IPS DF 6.9 (cell line): ENCODE measurements around the gene INPP4B.
"Not testable (repeated sequence)": the region's sequence is repeated elsewhere in the genome, so short reads cannot be mapped to it uniquely, and the experiment has no call there.

ENCODE experiments used
- DNase-seq: peaks from one replicate; pipeline ENCODE4 v3.0.0-alpha.2; 2013; ENCODE audit warnings: low read depth, low spot score
- H3K27ac ChIP-seq: one replicate; pipeline ENCODE4 v1.5.1; 2013; ENCODE audit warnings: low read length, control low read depth
- H3K27me3 ChIP-seq: 2 replicates; pipeline ENCODE4 v1.6.1; 2013; ENCODE audit warnings: mild to moderate bottlenecking, low read length; ENCODE audit not compliant: control insufficient read depth, insufficient read depth
- H3K36me3 ChIP-seq: 2 replicates; pipeline ENCODE4 v1.6.1; 2013; ENCODE audit warnings: low read length; ENCODE audit not compliant: control insufficient read depth, insufficient read depth
- H3K4me1 ChIP-seq: 2 replicates; pipeline ENCODE4 v1.6.1; 2013; ENCODE audit warnings: low read length; ENCODE audit not compliant: control insufficient read depth, insufficient read depth
- H3K4me3 ChIP-seq: 2 replicates; pipeline ENCODE4 v1.5.1; 2013; ENCODE audit warnings: mild to moderate bottlenecking, low read length
- H3K9me3 ChIP-seq: 2 replicates; pipeline ENCODE4 v1.6.1; 2013; ENCODE audit warnings: low read length, inconsistent platforms; ENCODE audit not compliant: control insufficient read depth, insufficient read depth
- WGBS: extraction: QIAGEN DNeasy Blood & Tissue Kit; methylation state at CpG from one replicate; pipeline ENCODE4 v1.1.7; 2013; ENCODE audit warnings: mixed read lengths, missing lambda C conversion rate; ENCODE audit not compliant: insufficient read length, insufficient coverage; 5-methylcytosine and 5-hydroxymethylcytosine counted together

The INPP4B gene

DNA sequence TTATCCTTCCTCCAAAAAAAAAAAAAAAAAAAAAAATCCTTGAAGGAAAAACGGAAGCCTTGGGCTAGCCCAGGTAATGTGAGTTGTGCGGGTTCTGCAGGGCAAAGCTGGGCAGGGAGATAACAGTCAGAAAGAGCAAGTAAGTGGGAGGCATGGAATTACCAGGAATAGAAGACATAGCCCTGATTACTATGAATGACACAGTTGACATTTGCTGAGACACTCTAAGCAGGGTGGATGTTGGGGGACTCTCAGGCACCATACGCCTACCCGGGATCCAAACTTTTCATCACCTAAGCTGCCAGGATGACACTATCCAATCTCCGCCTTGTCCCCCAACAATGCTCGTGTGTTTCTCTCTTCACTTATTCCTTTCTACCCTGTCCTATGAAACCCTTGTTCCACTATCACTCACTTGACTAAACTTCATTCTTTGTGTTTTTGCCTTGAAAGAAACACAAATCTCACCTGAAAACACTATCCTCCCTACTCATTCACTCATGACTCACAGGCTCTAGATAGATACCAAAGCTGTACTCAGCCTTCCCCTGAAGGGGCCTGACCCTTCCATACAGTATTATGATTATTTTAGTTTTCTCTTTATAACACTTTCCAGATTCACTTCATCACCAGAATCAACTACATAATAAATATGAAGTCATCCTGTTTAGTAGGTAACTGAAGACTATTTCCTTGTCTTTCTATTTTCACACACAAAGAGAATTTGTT, 158.4 kb downstream of the INPP4B start:
- Histone ChIP-seq H3K4me1 (no peaks in the 10 kb centered on the region), H3K27ac (no peak overlapping the region), H3K9me3 (no peaks in the 10 kb centered on the region), H3K27me3 (no peaks in the 10 kb centered on the region), H3K36me3 (no peaks in the 10 kb centered on the region), H3K4me3 (no peak overlapping the region)
- no CpG with 5 or more reads among the region's 6 CpGs for WGBS
- no peak for DNase-seq

DNA sequence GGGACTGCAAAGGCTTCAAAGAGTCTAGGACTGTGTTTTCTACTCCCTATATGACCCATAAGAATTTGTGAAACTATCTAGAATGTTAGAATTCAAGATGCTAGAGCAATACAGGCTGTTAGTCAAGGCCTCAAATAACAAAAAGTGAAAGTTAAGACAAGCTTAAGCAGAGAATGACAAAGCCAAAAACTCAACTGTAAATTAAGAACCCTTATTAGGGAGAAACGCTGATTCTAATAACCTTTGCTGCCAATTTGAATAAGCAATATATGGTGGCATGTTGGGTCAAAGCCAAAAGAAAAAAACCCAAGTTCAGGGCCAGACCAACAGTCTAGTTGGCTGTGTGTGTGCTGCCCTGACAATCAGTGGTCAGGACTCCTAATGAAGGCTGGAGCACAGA, 160.0 kb downstream of the INPP4B start:
- H3K9me3 ChIP-seq = no peaks in the 10 kb centered on the region
- H3K4me1 ChIP-seq = no peaks in the 10 kb centered on the region
- no peak overlapping the region for H3K4me3 ChIP-seq
- no peak for DNase-seq
- WGBS = no CpG with 5 or more reads among the region's 1 CpG
- H3K27ac ChIP-seq = no peak overlapping the region
- H3K36me3 ChIP-seq = no peaks in the 10 kb centered on the region
- no peaks in the 10 kb centered on the region for H3K27me3 ChIP-seq

GRCh38 chr4:142683997-142684396, 162.1 kb downstream of the INPP4B start:
- no peak for DNase-seq
- H3K4me3 ChIP-seq = no peak overlapping the region
- H3K27ac ChIP-seq = no peak overlapping the region
- no peaks in the 10 kb centered on the region for H3K4me1 ChIP-seq
- no CpG with 5 or more reads among the region's 3 CpGs for WGBS
- no peaks in the 10 kb centered on the region for H3K27me3 ChIP-seq
- H3K36me3 ChIP-seq = no peaks in the 10 kb centered on the region
- H3K9me3 ChIP-seq = no peaks in the 10 kb centered on the region

- Histone ChIP-seq H3K9me3 (no peaks in the 10 kb centered on the region), H3K4me3 (no peak overlapping the region), H3K36me3 (no peaks in the 10 kb centered on the region), H3K27me3 (no peaks in the 10 kb centered on the region), H3K4me1 (no peaks in the 10 kb centered on the region), H3K27ac (no peak overlapping the region)
- no CpG with 5 or more reads among the region's 2 CpGs for WGBS
- no peak for DNase-seq
Measured at GRCh38 chr4:142683503-142683902, 162.6 kb downstream of the INPP4B start.

- H3K4me3 ChIP-seq = no peak overlapping the region
- H3K36me3 ChIP-seq = no peaks in the 10 kb centered on the region
- H3K27me3 ChIP-seq = no peaks in the 10 kb centered on the region
- H3K4me1 ChIP-seq = no peaks in the 10 kb centered on the region
- no peak overlapping the region for H3K27ac ChIP-seq
- WGBS = no CpG with 5 or more reads among the region's 2 CpGs
- DNase-seq = no peak
- H3K9me3 ChIP-seq = no peaks in the 10 kb centered on the region
Measured at GRCh38 chr4:142671516-142671915, 174.6 kb downstream of the INPP4B start.

GRCh38 chr4:142663828-142664227, 182.3 kb downstream of the INPP4B start:
- no peak overlapping the region for H3K4me3 ChIP-seq
- H3K27ac ChIP-seq = no peak overlapping the region
- H3K36me3 ChIP-seq = no peaks in the 10 kb centered on the region
- no CpG with 5 or more reads among the region's 1 CpG for whole genome bisulfite sequencing
- no peaks in the 10 kb centered on the region for H3K27me3 ChIP-seq
- H3K4me1 ChIP-seq = no peaks in the 10 kb centered on the region
- H3K9me3 ChIP-seq = no peaks in the 10 kb centered on the region
- no peak for DNase-seq

- Histone ChIP-seq H3K27me3 (no peaks in the 10 kb centered on the region), H3K4me3 (no peak overlapping the region), H3K4me1 (no peaks in the 10 kb centered on the region), H3K36me3 (no peaks in the 10 kb centered on the region), H3K9me3 (peaks cover 6% of the 10 kb centered on the region), H3K27ac (no peak overlapping the region)
- WGBS = no CpG with 5 or more reads among the region's 8 CpGs
- no peak for DNase-seq
Measured at GRCh38 chr4:142660728-142661127, 185.4 kb downstream of the INPP4B start.

- H3K27me3 ChIP-seq = no peaks in the 10 kb centered on the region
- H3K36me3 ChIP-seq = no peaks in the 10 kb centered on the region
- no peak overlapping the region for H3K27ac ChIP-seq
- H3K4me1 ChIP-seq = no peaks in the 10 kb centered on the region
- no peak overlapping the region for H3K4me3 ChIP-seq
- peaks cover 6% of the 10 kb centered on the region for H3K9me3 ChIP-seq
- no CpG with 5 or more reads among the region's 5 CpGs for WGBS
- no peak for DNase-seq
Measured at GRCh38 chr4:142656178-142656577, 189.9 kb downstream of the INPP4B start.

DNA sequence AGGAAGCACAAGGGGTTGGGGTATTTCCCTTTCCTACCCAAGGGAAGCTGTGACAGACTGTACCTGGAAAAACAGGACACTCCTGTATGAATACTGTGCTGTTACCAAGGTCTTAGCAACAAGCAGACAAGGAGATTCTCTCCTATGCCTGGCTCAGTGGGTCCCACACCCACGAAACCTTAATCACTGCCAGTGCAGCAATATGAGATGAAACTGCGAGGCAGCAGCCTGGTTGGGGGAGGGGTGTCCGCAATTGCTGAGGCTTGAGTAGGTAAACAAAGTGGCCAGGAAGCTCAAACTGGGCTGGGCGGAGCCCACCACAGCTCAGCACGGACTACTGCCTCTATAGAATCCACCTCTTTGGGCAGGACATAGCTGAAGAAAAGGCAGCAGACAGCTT, 197.7 kb downstream of the INPP4B start:
- Histone ChIP-seq H3K9me3 (no peaks in the 10 kb centered on the region), H3K36me3 (no peaks in the 10 kb centered on the region), H3K27me3 (no peaks in the 10 kb centered on the region), H3K27ac (no peak overlapping the region), H3K4me3 (no peak overlapping the region), H3K4me1 (peaks cover 2% of the 10 kb centered on the region; the same call in 1 of the 2 replicates)
- DNase-seq = no peak
- WGBS = no CpG with 5 or more reads among the region's 5 CpGs

DNA sequence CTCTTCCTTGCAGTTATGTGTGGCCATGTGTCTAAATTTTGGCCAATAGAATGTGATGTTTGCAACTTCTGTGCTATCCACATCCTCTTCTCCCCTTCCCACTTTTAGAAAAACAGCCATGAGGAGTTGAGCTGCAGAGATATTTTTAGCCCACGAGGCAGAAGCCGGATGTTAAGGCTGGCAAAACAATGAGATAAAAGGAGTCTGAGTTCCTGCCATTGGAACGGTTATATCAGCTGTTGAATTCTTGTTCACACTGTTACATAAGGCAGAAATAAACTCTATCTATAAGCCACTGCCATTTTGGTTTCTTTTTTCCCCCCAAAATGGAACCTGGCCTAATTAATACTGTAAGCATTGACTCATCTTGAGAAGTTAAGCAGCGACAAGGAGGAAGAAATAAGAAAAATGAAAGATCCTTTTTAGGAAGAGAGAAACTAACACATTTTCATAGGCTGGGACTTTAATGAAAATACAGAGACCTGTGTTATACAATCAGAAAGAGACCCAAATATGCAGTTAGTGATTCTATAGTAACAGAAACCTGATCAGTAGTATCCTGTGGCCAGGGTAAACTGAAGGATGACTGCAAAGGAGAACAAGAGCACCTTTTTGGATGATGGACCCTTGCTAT, 200.5 kb downstream of the INPP4B start:
- Histone ChIP-seq H3K4me1 (peaks cover 2% of the 10 kb centered on the region; the same call in 1 of the 2 replicates), H3K27me3 (no peaks in the 10 kb centered on the region), H3K4me3 (no peak overlapping the region), H3K27ac (no peak overlapping the region), H3K36me3 (no peaks in the 10 kb centered on the region), H3K9me3 (no peaks in the 10 kb centered on the region)
- DNase-seq = no peak
- WGBS = no CpG with 5 or more reads among the region's 4 CpGs

GRCh38 chr4:142644628-142645027, 201.5 kb downstream of the INPP4B start:
- H3K27ac ChIP-seq, H3K36me3 ChIP-seq, H3K9me3 ChIP-seq, H3K27me3 ChIP-seq, DNase-seq, H3K4me1 ChIP-seq, H3K4me3 ChIP-seq: not testable (repeated sequence)
- no CpG with 5 or more reads among the region's 1 CpG for WGBS
